ENCODE measurements around the gene INO80C. TPM values are rescaled to one million over a fixed set of nuclear protein-coding genes. Genes with fewer than 3 reads are reported as not detected.
A peak's percentile ranks its signal among the peaks of the same experiment; 100 is the strongest.

The INO80C gene
- total RNA-seq, 1 experiment from 2014 or later, result 51.1 TPM

GRCh38 chr18:35515460-35516130 lies 17.8 kb upstream of the INO80C start:
- no peak overlapping the region for H2BK15ac ChIP-seq (ENCODE audit: low read depth, low read length)
- H2AFZ ChIP-seq (ENCODE audit: low read length), result no peak overlapping the region
- no peak overlapping the region for H4K5ac ChIP-seq (ENCODE audit: insufficient read length, low read depth, low read length)
- H3K18ac ChIP-seq (ENCODE audit: insufficient read length, low read depth, low read length), result no peak overlapping the region
- no peak for DNase-seq
- no peaks in the 10 kb centered on the region for H3K27me3 ChIP-seq (ENCODE audit: insufficient read depth, low read length)
- Mint-ChIP-seq H3K4me3 (no peak overlapping the region), H3K36me3 (ENCODE audit: insufficient read depth in 1 of 3, low read depth in 3 of 3) (no peaks in the 10 kb centered on the region), H3K27ac (peak overlapping the region in 1 of 3 experiments; percentile 25; a peak in 2 of 7 replicates), H3K9me3 (no peaks in the 10 kb centered on the region), H3K4me1 (peaks cover 23 to 31% of the 10 kb centered on the region in 2 experiments), H3K27me3 (ENCODE audit: low read depth) (no peaks in the 10 kb centered on the region)
- H3K9ac ChIP-seq (ENCODE audit: extremely low read depth, insufficient read length, low read length), result no peak overlapping the region
- no peak overlapping the region for H3K27ac ChIP-seq (ENCODE audit: insufficient read length, low read depth, low read length)
- no peak overlapping the region for H2BK120ac ChIP-seq (ENCODE audit: low read depth, low read length, poor library complexity, severe bottlenecking)
- H3T11ph ChIP-seq (ENCODE audit: low read length), result no peak overlapping the region
- H3K23ac ChIP-seq (ENCODE audit: insufficient read length, low read depth, low read length), result no peak overlapping the region
- H3K4me1 ChIP-seq (ENCODE audit: insufficient read depth, low read length), result no peaks in the 10 kb centered on the region; the same call in 1 of the 2 replicates
- no peak overlapping the region for H2AK5ac ChIP-seq (ENCODE audit: insufficient read length, low read length)
- TF ChIP-seq, protein P1, sequence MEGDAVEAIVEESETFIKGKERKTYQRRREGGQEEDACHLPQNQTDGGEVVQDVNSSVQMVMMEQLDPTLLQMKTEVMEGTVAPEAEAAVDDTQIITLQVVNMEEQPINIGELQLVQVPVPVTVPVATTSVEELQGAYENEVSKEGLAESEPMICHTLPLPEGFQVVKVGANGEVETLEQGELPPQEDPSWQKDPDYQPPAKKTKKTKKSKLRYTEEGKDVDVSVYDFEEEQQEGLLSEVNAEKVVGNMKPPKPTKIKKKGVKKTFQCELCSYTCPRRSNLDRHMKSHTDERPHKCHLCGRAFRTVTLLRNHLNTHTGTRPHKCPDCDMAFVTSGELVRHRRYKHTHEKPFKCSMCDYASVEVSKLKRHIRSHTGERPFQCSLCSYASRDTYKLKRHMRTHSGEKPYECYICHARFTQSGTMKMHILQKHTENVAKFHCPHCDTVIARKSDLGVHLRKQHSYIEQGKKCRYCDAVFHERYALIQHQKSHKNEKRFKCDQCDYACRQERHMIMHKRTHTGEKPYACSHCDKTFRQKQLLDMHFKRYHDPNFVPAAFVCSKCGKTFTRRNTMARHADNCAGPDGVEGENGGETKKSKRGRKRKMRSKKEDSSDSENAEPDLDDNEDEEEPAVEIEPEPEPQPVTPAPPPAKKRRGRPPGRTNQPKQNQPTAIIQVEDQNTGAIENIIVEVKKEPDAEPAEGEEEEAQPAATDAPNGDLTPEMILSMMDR (conservative IDR thresholded peaks at IDR 0.05), result no peak
- no peaks in the 10 kb centered on the region for H3K79me2 ChIP-seq (ENCODE audit: insufficient read depth, low read length)
- H3K4ac ChIP-seq (ENCODE audit: low read depth, low read length), result no peak overlapping the region
- H3K9me3 ChIP-seq (ENCODE audit: control insufficient read depth, low read depth, low read length), result no peaks in the 10 kb centered on the region
- no peaks in the 10 kb centered on the region for H3K79me1 ChIP-seq (ENCODE audit: insufficient read depth, low read depth, low read length, poor library complexity, severe bottlenecking)
- H4K91ac ChIP-seq (ENCODE audit: insufficient read length, low read depth, low read length), result no peak overlapping the region
- H3K56ac ChIP-seq (ENCODE audit: insufficient read length, low read depth, low read length), result no peak overlapping the region
- no CpG with 5 or more reads among the region's 6 CpGs for WGBS (ENCODE audit: extremely low coverage, insufficient read length, low lambda C conversion rate)
- no peaks in the 10 kb centered on the region for H4K20me1 ChIP-seq (ENCODE audit: control insufficient read depth, insufficient read depth, insufficient read length)
- H4K8ac ChIP-seq (replicated peaks; ENCODE audit: insufficient read length, low read depth, low read length), result no peak overlapping the region
- no peaks in the 10 kb centered on the region for H3K23me2 ChIP-seq (ENCODE audit: insufficient read length, low read depth, low read length, poor library complexity, severe bottlenecking)
- no peak overlapping the region for H2BK12ac ChIP-seq (ENCODE audit: insufficient read length, low read depth, low read length)
- no peak overlapping the region for H3K4me2 ChIP-seq (ENCODE audit: insufficient read depth, insufficient read length, low read length)
- no peak overlapping the region for H2BK20ac ChIP-seq (ENCODE audit: low read depth, low read length, poor library complexity, severe bottlenecking)
- H3K14ac ChIP-seq (ENCODE audit: insufficient read depth, low read length), result no peak overlapping the region
- no peak overlapping the region for H2BK5ac ChIP-seq (ENCODE audit: insufficient read length, low read length)
